ENCODE measurements around the gene OPRL1.

OPRL1 gene

DNA sequence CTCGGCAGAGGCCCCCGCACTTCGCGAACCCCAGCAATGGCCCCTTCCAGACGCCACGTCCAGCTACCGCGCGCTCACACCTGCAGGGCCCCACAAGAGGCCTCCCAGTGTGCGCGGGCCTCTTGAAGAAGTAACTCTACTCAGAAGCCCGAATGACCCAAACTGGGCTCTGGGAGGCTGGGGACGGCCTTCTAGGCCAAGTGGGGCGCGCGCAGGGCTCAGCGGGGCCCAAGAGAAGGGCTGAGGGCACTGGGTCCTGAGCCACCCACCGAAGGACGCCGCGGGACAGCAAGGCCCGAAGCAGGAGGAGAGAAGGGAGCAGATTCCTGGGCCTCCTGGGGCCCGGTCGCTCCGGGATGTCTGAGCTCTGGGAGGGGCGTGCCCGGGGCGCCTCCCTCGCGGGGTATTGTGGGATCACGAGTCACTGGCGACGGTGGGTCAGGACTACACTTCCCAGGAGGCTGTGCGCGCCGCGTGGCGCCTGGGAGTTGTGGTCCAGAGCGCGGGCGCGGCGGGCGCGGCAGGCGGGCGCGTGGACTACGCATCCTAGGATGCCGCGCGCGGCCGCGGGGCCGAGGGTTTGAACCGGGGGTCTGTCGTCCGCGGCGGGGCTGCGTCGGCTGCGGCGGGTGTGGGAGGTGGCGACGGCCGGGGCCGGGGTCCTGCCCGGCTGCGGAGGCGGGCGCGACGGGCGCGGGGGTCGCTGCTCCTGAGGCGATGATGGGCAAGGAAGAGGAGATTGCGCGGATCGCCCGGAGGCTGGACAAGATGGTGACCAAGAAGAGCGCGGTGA, 17.1 kb upstream of the OPRL1 start, which contains the start of gene TCEA2:
Gene TCEA2 (plus strand): TSS at position 603 of the 793 bp plus-strand sequence. CDS start 115 bp downstream, at position 718.
- Mint-ChIP-seq H3K9me3 (no peaks in the 10 kb centered on the region), H3K4me3 (peak within 1 kb of the TSS; percentile 93), H3K27me3 (no peaks in the 10 kb centered on the region), H3K27ac (peak within 1 kb of the TSS; percentile 86), H3K4me1 (peaks cover 53% of the 10 kb centered on the region), H3K36me3 (no peaks in the 10 kb centered on the region)
- ATAC-seq: peak; percentile 92

DNA sequence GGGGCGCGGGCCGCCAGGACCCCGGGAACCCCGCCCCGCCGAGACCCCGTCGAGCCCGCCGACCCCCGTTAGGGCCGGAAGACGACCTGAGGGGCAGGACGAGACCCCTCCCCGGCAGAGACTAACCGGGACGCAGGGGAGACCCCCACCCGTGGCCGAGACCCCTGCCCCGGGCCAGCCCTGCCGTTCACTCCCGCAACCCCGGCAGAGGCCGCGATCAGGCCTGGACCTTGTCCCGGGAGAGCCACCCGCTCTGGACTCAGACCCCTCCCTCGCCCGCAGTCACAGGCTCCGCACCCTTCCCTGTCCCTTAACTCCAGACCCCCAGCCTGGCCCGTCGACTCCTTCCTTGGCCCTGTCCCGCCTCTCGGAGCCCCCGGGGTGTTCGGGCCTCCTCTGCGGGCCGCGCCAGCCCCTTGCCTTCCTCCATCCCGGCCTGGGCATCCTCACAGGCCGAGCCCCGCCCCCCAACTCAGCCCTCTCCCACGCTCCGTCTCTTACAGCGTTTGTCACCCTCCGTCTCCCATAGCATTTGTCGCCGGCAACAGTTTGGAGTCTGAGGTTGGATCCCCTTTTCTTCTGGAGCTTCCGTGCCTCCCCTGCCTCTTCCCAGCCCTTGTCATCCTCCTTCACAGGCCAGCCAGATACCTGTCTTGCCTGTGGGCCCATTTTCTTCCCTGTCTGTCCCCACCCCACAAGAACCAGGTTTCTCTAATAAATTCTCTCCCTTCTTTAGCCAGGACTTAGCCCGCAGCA, 16.3 kb upstream of the OPRL1 start:
- H3K27me3 Mint-ChIP-seq: no peaks in the 10 kb centered on the region
- peak overlapping the region; percentile 93 for H3K4me3 Mint-ChIP-seq
- no peaks in the 10 kb centered on the region for H3K36me3 Mint-ChIP-seq
- peaks cover 50% of the 10 kb centered on the region for H3K4me1 Mint-ChIP-seq
- no peaks in the 10 kb centered on the region for H3K9me3 Mint-ChIP-seq
- ATAC-seq: peak; percentile 1
- H3K27ac Mint-ChIP-seq: peak overlapping the region; percentile 86

DNA sequence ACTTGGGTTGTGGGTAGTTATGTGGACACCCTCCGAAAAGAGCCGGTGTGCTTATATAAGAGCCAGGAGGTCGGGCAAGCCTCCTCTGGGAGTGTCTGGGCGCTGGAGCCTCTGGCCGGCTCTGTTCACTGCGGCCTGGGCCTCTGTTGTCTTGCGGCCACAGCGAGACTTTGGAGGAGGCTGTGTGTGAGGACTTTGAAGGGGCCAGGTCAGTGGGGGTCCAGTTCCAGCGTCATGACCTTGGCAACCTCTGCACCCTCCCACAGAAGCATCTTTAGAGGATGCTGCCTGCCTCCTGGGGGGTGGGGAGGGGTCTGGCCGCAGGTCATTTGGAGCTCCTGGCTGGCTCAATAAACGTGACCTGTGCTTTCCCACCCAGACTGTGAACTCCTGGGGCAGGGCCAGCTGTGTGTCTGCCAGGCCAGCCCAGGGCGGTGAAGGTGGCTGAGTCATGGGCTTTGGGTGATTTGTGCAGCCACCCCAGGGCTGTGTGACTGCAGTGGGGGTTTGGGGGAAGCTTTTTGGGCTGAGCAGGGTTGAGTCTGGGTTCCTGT, 15.7 kb upstream of the OPRL1 start:
- Mint-ChIP-seq H3K36me3 (no peaks in the 10 kb centered on the region), H3K9me3 (no peaks in the 10 kb centered on the region), H3K27me3 (no peaks in the 10 kb centered on the region), H3K4me1 (peaks cover 49% of the 10 kb centered on the region), H3K27ac (peak overlapping the region; percentile 86), H3K4me3 (peak overlapping the region; percentile 93)
- no peak for ATAC-seq

DNA sequence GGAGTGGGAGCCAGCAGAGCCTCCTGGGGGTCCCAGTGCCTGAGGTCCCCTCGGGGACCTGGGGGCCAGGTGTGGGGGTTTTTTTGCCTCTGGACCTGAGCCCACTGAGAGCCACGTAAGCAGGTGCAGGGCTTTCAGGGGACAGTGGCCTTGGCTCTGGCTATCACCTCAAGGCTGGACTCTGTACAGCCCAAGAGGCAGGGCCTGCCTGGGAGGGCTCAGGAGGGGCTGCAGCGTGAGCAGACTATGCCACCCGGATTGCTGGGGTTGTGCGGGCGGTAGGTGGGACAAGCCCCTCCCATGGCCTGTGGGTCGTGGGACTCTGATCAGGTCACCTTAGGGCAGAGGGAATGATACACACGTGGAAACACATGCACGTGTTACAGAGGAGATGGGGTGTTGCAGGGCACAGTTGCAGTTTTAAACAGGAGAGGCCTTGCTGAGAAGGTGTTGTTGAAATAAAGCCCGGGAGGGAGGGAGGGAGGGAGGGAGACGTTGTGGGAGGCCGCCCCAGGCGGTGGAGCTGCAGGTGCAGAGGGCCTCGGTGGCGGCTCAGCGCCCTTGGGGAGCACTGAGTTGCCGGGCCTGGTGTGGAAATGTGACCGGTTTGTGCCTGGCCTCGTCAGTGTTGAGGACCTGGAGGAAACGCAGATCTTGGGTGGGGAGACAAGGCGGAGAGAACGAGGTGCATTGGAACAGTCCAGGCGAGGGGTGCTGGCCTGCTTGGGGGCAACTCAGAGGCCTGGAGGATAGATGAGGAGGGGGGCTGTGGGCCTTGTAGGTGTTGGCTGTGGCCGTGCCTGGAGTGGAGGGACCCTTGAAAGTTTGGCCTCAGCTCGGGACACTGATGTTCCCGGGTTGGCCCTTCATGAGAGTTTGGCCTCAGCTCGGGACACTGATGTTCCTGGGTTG, 14.6 kb upstream of the OPRL1 start:
- Mint-ChIP-seq H3K36me3 (no peaks in the 10 kb centered on the region), H3K27me3 (no peaks in the 10 kb centered on the region), H3K4me3 (peak overlapping the region; percentile 52), H3K27ac (peak overlapping the region; percentile 86), H3K4me1 (peaks cover 49% of the 10 kb centered on the region), H3K9me3 (no peaks in the 10 kb centered on the region)
- no peak for ATAC-seq

DNA sequence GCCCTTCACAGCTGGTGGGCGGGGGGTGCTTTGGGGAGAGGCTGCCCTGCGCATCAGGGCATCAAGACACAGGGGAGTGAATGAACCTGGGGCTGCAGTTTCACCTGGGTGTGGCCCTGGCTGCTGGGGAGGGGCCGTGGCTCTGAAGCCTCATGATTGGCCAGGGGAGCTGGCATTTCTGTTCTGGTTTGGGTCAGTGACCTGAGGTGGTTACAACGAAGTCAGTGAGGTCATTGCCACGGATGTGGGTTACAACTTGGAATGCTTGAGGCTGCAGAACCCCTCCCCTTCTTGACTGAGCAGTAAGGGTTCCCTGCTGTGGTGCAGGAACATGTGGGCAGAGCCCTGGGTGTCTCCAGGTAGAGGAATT, 13.9 kb upstream of the OPRL1 start:
- Mint-ChIP-seq H3K36me3 (no peaks in the 10 kb centered on the region), H3K4me1 (peaks cover 54% of the 10 kb centered on the region), H3K27ac (peak overlapping the region; percentile 86), H3K4me3 (peak overlapping the region; percentile 27), H3K27me3 (no peaks in the 10 kb centered on the region), H3K9me3 (no peaks in the 10 kb centered on the region)
- ATAC-seq: peak; percentile 75

DNA sequence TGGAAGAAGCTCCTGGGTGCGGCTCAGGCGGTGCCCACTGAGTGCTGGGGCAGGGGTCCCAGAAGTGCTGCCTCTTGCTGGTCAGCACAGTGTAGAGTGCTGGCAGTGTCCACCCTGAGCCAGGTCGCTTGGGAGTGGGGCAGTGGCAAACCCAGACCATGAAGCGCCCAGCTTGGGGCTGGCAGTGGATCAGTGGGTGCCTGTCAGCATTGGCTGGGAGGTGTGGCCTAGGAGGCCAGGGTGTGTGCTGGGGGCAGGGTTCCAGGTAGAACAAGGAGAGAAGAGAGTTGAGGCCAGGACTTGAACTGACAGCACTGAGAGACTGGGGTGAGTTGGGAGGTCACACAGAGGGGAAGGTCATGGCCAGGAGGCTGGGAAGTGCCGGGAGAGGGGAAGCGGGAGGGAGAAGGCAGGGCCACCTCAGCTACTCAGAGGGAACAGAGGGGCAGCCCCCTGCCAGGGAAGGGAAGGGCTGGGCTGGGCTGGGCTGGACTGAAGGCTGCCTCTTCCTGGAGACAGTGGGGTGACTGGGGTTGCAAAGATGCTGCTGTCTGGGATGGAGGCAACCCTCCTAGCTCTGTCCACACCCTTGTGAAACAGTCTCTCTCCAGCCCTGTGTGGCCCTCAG, 12.8 kb upstream of the OPRL1 start:
- Mint-ChIP-seq H3K36me3 (peaks cover 1% of the 10 kb centered on the region), H3K27ac (peak overlapping the region; percentile 86), H3K4me1 (peaks cover 66% of the 10 kb centered on the region), H3K4me3 (no peak overlapping the region), H3K27me3 (no peaks in the 10 kb centered on the region), H3K9me3 (no peaks in the 10 kb centered on the region)
- no peak for ATAC-seq

DNA sequence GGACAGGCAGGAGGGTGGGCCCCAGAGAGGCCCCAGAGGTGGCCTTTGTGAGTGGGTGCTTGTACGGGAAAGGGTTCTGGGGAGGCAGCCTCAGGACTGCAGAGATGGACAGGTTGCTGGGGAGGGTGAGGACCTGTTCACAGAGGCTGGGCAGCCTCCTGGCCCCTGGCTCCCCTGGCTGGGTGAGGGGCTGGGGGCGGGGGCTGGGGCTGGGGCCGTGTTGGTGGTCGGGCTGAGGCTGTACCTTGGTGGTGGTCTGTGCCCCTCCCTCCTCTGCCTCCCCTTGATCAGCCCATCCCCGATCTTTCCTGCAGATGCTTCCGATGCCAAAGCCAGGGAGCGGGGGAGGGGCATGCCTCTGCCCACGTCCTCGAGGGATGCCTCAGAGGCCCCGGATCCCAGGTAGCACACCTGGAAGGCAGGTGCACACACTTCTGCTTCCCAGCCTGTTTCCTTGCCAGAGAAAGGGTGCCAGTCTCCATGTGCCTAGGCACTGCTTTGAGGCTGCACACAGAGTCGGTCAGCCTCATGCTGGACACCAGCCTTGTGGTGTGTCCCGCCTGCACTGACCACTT, 12.1 kb upstream of the OPRL1 start:
- no peaks in the 10 kb centered on the region for H3K9me3 Mint-ChIP-seq
- peaks cover 7% of the 10 kb centered on the region for H3K36me3 Mint-ChIP-seq
- no peak for ATAC-seq
- peaks cover 72% of the 10 kb centered on the region for H3K4me1 Mint-ChIP-seq
- H3K4me3 Mint-ChIP-seq: no peak overlapping the region
- no peak overlapping the region for H3K27ac Mint-ChIP-seq
- no peaks in the 10 kb centered on the region for H3K27me3 Mint-ChIP-seq

DNA sequence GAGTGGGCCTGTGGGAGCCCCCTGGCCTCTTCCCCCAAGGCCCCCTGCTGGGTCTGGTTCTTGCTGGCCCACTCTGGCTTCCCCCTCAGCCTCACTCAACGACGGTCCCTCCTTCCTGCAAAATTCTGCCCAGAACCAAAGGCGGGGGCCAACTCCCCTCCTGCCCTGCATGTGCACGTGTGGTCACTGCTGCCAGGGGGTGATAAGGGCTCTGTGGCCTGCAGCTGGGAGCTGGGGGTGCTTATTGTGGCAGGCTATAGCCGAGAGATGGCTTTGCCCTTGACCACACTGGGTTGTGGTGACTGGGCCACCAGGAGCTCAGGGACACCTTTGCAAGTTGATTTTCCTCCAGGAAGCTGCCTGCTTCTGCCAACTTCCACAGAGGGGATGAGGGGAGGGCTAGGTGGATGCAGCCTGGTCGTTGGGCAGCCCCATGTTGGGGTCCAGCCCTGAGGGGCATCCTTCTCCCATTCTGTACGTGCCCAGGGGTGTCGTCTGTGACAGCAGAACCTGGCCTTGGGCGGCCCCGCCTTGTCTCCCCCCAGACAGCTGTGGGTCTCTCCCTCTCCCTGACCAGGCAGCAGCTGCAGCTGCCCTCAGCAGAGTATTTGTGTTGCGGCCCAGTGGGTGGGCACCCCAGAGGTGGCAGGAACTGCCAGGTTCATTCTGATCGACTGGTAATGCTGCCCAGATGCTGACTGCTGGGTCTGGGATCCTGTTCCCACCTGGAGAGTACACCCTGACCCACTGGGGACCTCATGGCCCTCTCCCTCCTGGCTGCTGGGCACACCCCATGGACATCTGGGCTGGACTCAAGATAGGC, 11.3 kb upstream of the OPRL1 start:
- Mint-ChIP-seq H3K4me3 (no peak overlapping the region), H3K27ac (no peak overlapping the region)

DNA sequence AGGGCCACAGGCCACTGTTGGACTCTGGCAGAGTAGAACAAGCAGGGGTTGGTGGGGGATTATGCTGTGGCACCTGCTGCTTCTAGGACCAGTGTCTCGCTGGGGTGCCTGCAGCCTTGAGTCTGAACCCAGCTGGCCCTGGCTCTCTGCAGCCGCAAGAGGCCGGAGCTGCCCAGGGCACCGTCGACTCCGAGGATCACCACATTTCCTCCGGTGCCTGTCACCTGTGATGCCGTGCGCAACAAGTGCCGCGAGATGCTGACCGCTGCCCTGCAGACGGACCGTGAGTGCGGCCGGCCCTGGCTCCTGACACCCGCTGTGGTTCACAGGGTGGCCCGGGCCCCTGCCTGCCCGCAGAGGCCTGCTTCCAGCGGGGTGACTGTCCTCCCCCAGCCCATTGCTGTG, 10.7 kb upstream of the OPRL1 start:
- Mint-ChIP-seq H3K27me3 (no peaks in the 10 kb centered on the region), H3K9me3 (no peaks in the 10 kb centered on the region), H3K4me1 (peaks cover 68% of the 10 kb centered on the region), H3K4me3 (no peak overlapping the region), H3K27ac (no peak overlapping the region), H3K36me3 (peaks cover 18% of the 10 kb centered on the region)
- no peak for ATAC-seq

More for the DNA sequence above, 11.3 kb upstream of the OPRL1 start:
- no peaks in the 10 kb centered on the region for H3K9me3 Mint-ChIP-seq
- no peak for ATAC-seq
- peaks cover 13% of the 10 kb centered on the region for H3K36me3 Mint-ChIP-seq
- H3K27me3 Mint-ChIP-seq: no peaks in the 10 kb centered on the region
- H3K4me1 Mint-ChIP-seq: peaks cover 70% of the 10 kb centered on the region

DNA sequence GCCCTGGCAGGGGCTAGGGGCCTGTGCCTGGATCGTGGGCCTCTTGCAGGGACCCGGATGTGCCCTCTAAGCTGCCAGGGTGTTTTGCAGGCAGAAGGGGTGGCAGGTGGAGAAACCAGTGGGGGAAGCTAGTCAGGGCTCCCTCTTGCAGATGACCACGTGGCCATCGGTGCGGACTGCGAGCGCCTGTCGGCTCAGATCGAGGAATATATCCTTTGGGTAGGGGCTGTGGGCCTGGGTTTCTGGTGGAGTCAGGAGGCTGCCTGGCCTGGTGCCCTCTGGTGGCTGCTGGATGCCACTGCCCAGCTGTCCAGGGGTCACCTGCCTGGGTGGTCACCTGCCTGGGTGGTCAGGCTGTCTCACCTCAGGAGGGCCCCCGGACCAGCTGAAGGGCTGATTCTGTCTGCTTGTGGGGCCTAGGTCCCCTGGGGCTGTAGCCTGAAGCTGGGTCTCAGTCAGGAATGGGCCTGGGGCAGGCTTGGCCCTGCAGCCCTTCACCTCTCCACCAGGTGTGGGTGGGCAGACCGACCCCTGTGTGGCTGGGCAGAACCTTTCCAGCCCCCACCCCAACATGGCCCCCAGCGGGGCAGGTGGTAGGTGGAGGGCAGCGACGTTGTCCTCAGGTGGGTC, 10.2 kb upstream of the OPRL1 start:
- Mint-ChIP-seq H3K27me3 (no peaks in the 10 kb centered on the region), H3K4me3 (no peak overlapping the region), H3K36me3 (peaks cover 23% of the 10 kb centered on the region), H3K9me3 (no peaks in the 10 kb centered on the region), H3K27ac (no peak overlapping the region), H3K4me1 (peaks cover 68% of the 10 kb centered on the region)
- no peak for ATAC-seq

DNA sequence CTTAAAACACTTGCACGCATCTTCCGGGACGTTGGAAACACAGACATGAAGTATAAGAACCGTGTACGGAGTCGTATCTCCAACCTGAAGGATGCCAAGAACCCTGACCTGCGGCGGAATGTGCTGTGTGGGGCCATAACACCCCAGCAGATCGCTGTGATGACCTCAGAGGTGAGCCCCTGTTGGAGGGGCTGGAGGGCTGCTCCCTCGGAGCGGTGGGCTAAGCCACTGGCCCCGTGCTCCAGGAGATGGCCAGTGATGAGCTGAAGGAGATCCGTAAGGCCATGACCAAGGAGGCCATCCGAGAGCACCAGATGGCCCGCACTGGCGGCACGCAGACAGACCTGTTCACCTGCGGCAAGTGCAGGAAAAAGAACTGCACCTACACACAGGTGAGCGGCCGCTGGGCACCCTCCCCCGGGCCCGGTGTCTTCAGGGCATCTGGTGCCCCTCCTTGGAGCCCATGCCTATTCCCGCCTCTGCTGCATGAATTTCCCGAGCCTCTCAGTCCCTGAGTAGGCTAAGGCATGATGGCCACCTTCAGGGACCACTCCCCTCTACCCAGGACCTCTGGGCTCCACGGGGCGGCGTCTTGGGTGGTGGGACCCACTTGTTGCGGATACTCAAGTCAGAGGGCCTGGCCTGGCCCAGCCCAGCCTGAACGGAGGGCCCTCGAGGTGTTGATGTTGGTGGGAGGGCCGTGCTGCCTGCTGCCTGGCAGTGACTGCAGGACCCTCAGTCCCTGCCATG, 9.5 kb upstream of the OPRL1 start:
- no peak overlapping the region for H3K27ac Mint-ChIP-seq
- H3K4me1 Mint-ChIP-seq: peaks cover 68% of the 10 kb centered on the region
- H3K9me3 Mint-ChIP-seq: no peaks in the 10 kb centered on the region

DNA sequence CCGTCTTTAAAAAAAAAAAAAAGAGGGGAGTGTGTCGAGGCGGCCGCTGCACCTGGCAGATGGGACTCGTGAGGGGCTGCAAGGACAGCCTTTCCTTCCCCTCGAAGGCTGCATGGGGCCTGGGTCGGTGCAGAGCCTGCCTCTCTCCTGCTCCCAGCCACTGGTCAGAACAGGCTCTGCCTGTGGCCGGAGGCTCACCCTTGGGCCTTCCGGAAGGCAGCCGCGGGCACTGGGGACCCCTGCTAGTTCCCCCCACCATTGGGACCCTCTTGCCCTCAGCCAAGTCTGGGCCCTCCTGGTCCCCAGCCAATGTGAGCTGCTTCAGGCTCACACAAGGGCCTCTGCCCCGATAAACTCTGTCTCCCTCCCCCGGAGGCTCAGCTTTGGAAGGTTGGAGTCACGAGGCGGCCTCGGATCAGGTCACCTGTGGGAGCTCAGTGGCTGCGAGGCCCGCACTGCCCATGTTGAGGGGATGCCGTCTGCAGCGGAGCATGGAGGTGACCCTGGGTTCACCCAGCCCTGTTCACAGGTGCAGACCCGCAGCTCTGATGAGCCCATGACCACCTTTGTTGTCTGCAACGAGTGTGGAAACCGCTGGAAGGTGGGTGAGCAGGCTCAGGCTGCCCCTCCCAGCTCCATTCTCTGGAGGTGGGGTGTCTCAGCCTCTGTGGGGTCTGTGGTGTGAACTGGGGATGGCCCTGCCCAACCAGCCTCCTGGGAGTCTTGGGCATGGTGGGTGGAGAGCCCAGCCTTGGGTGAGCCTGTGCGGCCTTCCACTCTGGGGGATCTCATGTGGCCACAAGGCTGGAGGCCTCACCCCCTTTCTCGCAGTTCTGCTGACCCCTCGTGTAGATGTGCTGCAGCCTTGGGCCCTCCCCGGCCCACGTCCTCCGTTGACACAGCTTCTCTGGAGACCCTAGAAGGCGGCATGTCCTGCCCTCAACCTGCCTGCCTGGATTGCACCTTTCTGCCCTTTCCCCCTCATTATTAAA, 8.2 kb upstream of the OPRL1 start:
- no peaks in the 10 kb centered on the region for H3K9me3 Mint-ChIP-seq
- no peak overlapping the region for H3K4me3 Mint-ChIP-seq
- H3K27me3 Mint-ChIP-seq: no peaks in the 10 kb centered on the region
- no peak for ATAC-seq
- H3K27ac Mint-ChIP-seq: peak overlapping the region; percentile 71
- peaks cover 68% of the 10 kb centered on the region for H3K4me1 Mint-ChIP-seq
- peaks cover 37% of the 10 kb centered on the region for H3K36me3 Mint-ChIP-seq

More for the DNA sequence above, 9.5 kb upstream of the OPRL1 start:
- Mint-ChIP-seq H3K27me3 (no peaks in the 10 kb centered on the region), H3K36me3 (peaks cover 30% of the 10 kb centered on the region), H3K4me3 (no peak overlapping the region)
- ATAC-seq: no peak
